ENCODE data around the gene SYT12. TPM values are rescaled to one million over a fixed set of nuclear protein-coding genes. Genes with fewer than 3 reads are reported as not detected.

The SYT12 gene
- total RNA-seq, 2 donors from 2014 or later = 0.91 to 1.1 TPM

DNA sequence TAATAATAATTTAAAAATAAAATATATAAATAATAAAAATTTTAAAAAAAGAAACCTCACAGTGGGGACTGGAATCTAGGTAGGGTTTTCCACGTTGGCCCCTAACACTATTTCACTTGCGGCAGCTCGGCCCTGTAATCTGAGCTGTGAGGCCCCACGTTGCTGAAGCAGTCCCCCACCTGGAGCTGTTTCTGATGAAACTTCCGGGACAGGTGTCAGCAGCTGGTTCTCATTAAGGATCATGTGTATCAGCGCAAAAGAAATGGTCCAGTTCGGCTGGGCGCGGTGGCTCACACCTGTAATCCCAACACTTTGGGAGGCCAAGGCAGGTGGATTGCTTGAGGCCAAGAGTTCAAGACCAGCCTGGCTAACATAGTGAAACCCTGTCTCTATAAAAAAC lies 51.0 kb downstream of the SYT12 start:
- no peaks in the 10 kb centered on the region for H3K36me3 ChIP-seq (ENCODE audit: control insufficient read depth, insufficient read depth, low read length)
- Mint-ChIP-seq H3K9me3 (no peaks in the 10 kb centered on the region), H3K27ac (no peak overlapping the region), H3K4me3 (no peak overlapping the region), H3K27me3 (ENCODE audit: insufficient read depth) (peaks cover 3% of the 10 kb centered on the region), H3K4me1 (no peaks in the 10 kb centered on the region), H3K36me3 (ENCODE audit: low read depth) (no peaks in the 10 kb centered on the region)
- no peak overlapping the region for H3K9ac ChIP-seq (ENCODE audit: extremely low read depth, low read length, poor library complexity, severe bottlenecking)
- H3K27me3 ChIP-seq (ENCODE audit: control insufficient read depth, insufficient read depth, low read length, poor library complexity, severe bottlenecking) = no peaks in the 10 kb centered on the region
- TF ChIP-seq, protein P1, sequence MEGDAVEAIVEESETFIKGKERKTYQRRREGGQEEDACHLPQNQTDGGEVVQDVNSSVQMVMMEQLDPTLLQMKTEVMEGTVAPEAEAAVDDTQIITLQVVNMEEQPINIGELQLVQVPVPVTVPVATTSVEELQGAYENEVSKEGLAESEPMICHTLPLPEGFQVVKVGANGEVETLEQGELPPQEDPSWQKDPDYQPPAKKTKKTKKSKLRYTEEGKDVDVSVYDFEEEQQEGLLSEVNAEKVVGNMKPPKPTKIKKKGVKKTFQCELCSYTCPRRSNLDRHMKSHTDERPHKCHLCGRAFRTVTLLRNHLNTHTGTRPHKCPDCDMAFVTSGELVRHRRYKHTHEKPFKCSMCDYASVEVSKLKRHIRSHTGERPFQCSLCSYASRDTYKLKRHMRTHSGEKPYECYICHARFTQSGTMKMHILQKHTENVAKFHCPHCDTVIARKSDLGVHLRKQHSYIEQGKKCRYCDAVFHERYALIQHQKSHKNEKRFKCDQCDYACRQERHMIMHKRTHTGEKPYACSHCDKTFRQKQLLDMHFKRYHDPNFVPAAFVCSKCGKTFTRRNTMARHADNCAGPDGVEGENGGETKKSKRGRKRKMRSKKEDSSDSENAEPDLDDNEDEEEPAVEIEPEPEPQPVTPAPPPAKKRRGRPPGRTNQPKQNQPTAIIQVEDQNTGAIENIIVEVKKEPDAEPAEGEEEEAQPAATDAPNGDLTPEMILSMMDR (conservative IDR thresholded peaks at IDR 0.05) = no peak
- H3K4me1 ChIP-seq (ENCODE audit: control insufficient read depth, insufficient read depth, low read length) = no peaks in the 10 kb centered on the region
- H3K9me3 ChIP-seq (ENCODE audit: control insufficient read depth, low read length) = no peaks in the 10 kb centered on the region
- no peak overlapping the region for H3K27ac ChIP-seq (ENCODE audit: low read depth, low read length)
- H3K4me3 ChIP-seq (ENCODE audit: low read length) = no peak overlapping the region
- 90 to 98% methylated on average over 9 of the region's 9 CpGs for WGBS, 2 experiments (ENCODE audit: insufficient coverage in 1 of 2, insufficient read length in 1 of 2)
- no peak for DNase-seq

DNA sequence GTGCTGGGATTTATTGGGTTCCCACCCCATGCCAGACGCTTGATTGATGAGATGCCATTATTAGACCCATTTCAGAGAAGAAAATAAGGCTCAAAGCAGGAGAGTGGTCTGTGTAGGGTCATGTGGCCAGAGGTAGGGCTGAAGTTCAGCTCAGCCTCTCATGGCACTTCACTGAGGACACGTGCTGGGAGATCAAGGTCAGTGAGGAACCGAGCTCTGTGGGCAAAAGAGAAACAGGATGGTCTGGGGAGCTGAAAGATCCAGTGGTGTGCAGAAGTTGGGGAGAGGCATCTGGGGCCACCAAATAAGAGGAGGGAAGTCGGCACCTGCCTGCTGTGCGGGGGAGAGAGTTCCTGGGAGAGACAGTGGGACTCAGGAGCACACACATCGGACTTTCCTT lies 53.3 kb downstream of the SYT12 start:
- Histone ChIP-seq H3K4me3 (ENCODE audit: low read length) (no peak overlapping the region), H3K27ac (ENCODE audit: low read depth, low read length) (no peak overlapping the region), H3K9me3 (ENCODE audit: control insufficient read depth, low read length) (no peaks in the 10 kb centered on the region), H3K4me1 (ENCODE audit: control insufficient read depth, insufficient read depth, low read length) (no peaks in the 10 kb centered on the region), H3K36me3 (ENCODE audit: control insufficient read depth, insufficient read depth, low read length) (no peaks in the 10 kb centered on the region), H3K9ac (ENCODE audit: extremely low read depth, low read length, poor library complexity, severe bottlenecking) (no peak overlapping the region), H3K27me3 (ENCODE audit: control insufficient read depth, insufficient read depth, low read length, poor library complexity, severe bottlenecking) (no peaks in the 10 kb centered on the region)
- TF ChIP-seq, protein P1 (conservative IDR thresholded peaks at IDR 0.05) = no peak
- no peaks in the 10 kb centered on the region for H3K36me3 Mint-ChIP-seq (ENCODE audit: low read depth)
- no peaks in the 10 kb centered on the region for H3K9me3 Mint-ChIP-seq
- no peaks in the 10 kb centered on the region for H3K27me3 Mint-ChIP-seq (ENCODE audit: insufficient read depth)
- DNase-seq = no peak
- WGBS, 2 experiments (ENCODE audit: insufficient coverage in 1 of 2, insufficient read length in 1 of 2) = 89 to 93% methylated on average over 4 to 6 of the region's 6 CpGs
- H3K4me3 Mint-ChIP-seq = no peak overlapping the region
- H3K27ac Mint-ChIP-seq = no peak overlapping the region
- no peaks in the 10 kb centered on the region for H3K4me1 Mint-ChIP-seq

DNA sequence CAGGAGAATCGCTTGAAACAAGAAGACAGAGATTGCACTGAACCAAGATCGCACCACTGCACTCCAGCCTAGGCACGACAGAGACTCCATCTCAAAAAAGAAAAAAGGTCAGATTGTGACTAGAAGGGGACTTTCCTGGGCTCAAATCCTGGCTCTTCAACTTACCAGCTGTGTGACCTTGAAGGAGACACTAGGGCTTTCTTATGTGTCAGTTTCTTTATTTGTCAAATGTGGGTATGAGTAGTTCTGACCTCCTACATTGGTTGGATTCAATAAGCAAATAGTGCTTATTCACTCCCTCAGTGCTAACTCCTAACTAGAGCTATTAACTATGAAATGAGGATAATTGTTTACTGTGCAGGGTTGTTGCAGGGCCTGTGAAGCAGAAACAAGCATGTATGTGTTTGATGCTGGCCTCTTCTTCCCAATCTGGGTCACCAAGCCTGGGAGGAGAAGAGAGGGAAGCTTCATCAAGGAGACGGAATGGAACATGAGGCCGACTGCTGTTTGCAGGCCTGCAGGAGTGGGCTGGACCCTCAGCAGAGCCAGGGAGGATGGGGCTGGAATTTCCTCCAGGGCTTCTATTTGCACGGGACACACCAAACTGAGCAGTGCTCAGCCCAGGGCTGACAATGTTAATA lies 56.3 kb downstream of the SYT12 start:
- no peaks in the 10 kb centered on the region for H3K27me3 ChIP-seq (ENCODE audit: control insufficient read depth, insufficient read depth, low read length, poor library complexity, severe bottlenecking)
- H3K4me3 Mint-ChIP-seq = no peak overlapping the region
- no peaks in the 10 kb centered on the region for H3K36me3 Mint-ChIP-seq (ENCODE audit: low read depth)
- no peak overlapping the region for H3K4me3 ChIP-seq (ENCODE audit: low read length)
- no peak overlapping the region for H3K27ac Mint-ChIP-seq
- no peaks in the 10 kb centered on the region for H3K9me3 Mint-ChIP-seq
- TF ChIP-seq, protein P1 (conservative IDR thresholded peaks at IDR 0.05) = no peak
- no peaks in the 10 kb centered on the region for H3K4me1 ChIP-seq (ENCODE audit: control insufficient read depth, insufficient read depth, low read length)
- WGBS, 2 experiments (ENCODE audit: insufficient coverage in 1 of 2, insufficient read length in 1 of 2) = 89 to 90% methylated on average over 6 of the region's 6 CpGs
- peaks cover 8% of the 10 kb centered on the region for H3K4me1 Mint-ChIP-seq
- no peak overlapping the region for H3K27ac ChIP-seq (ENCODE audit: low read depth, low read length)
- no peak overlapping the region for H3K9ac ChIP-seq (ENCODE audit: extremely low read depth, low read length, poor library complexity, severe bottlenecking)
- no peaks in the 10 kb centered on the region for H3K36me3 ChIP-seq (ENCODE audit: control insufficient read depth, insufficient read depth, low read length)
- H3K27me3 Mint-ChIP-seq (ENCODE audit: insufficient read depth) = peaks cover 2% of the 10 kb centered on the region
- H3K9me3 ChIP-seq (ENCODE audit: control insufficient read depth, low read length) = no peaks in the 10 kb centered on the region
- DNase-seq = no peak

All from endodermal cell (in vitro differentiated cells).